Left ventricle myocardium superior (tissue), 1 donor: Measurements from ENCODE around the gene PIK3R6. TPM values are rescaled to one million over a fixed set of nuclear protein-coding genes. Genes with fewer than 3 reads are reported as not detected.

ENCODE experiments used
- total RNA-seq: library from RNA; stranded (reverse); fragmentation: NEBNext Ultra II Directional; extraction: Animal tissue kit (Norgen Biotek cat#: 25700); gene quantifications from one replicate; pipeline ENCODE4 v1.2.1, GENCODE V29; 2021
- donor health status: DM: no; HTN: yes; CAD: no; lungs with severe emphysema.

Gene PIK3R6
- total RNA-seq, 1 donor from 2014 or later, result 1.4 TPM

Other genes starting within 250 kb of the PIK3R6 start
- 36.6 TPM for gene MYH10, start 236.9 kb downstream of the PIK3R6 start, total RNA-seq
- gene CCDC42, start 122.8 kb downstream of the PIK3R6 start, total RNA-seq, result not detected
- gene SPDYE4, start 109.1 kb downstream of the PIK3R6 start, total RNA-seq, result not detected
- not detected for gene MFSD6L, start 68.3 kb downstream of the PIK3R6 start, total RNA-seq
- 2.5 TPM for gene PIK3R5, start 98.0 kb upstream of the PIK3R6 start, total RNA-seq
- 28.4 TPM for gene NTN1, start 153.8 kb upstream of the PIK3R6 start, total RNA-seq